ENCODE data around the gene MYO5A.

MYO5A gene

GRCh38 chr15:52283281-52283680 lies 245.4 kb downstream of the MYO5A start:
- in situ Hi-C loops (cut with MboI; ENCODE audit: low sequenced_read_pairs, unreplicated experiment), result no loop called here
- no peak for DNase-seq (ENCODE audit: low spot score)
- TF ChIP-seq, protein P1, sequence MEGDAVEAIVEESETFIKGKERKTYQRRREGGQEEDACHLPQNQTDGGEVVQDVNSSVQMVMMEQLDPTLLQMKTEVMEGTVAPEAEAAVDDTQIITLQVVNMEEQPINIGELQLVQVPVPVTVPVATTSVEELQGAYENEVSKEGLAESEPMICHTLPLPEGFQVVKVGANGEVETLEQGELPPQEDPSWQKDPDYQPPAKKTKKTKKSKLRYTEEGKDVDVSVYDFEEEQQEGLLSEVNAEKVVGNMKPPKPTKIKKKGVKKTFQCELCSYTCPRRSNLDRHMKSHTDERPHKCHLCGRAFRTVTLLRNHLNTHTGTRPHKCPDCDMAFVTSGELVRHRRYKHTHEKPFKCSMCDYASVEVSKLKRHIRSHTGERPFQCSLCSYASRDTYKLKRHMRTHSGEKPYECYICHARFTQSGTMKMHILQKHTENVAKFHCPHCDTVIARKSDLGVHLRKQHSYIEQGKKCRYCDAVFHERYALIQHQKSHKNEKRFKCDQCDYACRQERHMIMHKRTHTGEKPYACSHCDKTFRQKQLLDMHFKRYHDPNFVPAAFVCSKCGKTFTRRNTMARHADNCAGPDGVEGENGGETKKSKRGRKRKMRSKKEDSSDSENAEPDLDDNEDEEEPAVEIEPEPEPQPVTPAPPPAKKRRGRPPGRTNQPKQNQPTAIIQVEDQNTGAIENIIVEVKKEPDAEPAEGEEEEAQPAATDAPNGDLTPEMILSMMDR (IDR thresholded peaks at IDR 0.05; ENCODE audit: borderline replicate concordance, control extremely low read depth, extremely low read depth, insufficient read depth, missing control alignments), result no peak

DNA sequence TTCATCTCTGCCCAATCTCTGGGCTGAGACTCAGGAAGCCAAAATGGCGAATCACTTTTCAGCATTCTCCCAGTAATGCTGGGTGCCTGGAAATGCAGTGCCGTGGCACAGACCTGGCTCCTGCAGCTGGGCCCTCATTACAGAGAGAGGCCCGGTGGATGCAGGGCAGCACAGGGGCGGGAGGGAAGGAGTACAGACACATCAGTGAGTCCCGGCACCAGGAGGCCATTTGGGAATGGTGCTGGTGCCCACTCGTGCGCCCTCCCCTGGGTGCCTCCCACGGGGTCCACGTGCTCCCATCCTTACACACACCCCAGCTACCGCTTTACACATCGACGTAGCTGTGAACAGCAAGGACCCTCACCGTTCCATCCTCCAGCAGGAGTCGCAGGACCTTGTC lies 246.3 kb downstream of the MYO5A start:
- TF ChIP-seq, protein P1 (IDR thresholded peaks at IDR 0.05; ENCODE audit: borderline replicate concordance, control extremely low read depth, extremely low read depth, insufficient read depth, missing control alignments), result no peak
- in situ Hi-C loops (cut with MboI; ENCODE audit: low sequenced_read_pairs, unreplicated experiment), result no loop called here
- DNase-seq (ENCODE audit: low spot score), result no peak

- in situ Hi-C loops (cut with MboI; ENCODE audit: low sequenced_read_pairs, unreplicated experiment), result no loop called here
- no peak for DNase-seq (ENCODE audit: low spot score)
- TF ChIP-seq, protein P1 (IDR thresholded peaks at IDR 0.05; ENCODE audit: borderline replicate concordance, control extremely low read depth, extremely low read depth, insufficient read depth, missing control alignments), result no peak
These were observed 247.3 kb downstream of the MYO5A start for GRCh38 chr15:52281085-52282035.

- no peak for DNase-seq (ENCODE audit: low spot score)
- in situ Hi-C loops (cut with MboI; ENCODE audit: low sequenced_read_pairs, unreplicated experiment), result no loop called here
- TF ChIP-seq, protein P1 (IDR thresholded peaks at IDR 0.05; ENCODE audit: borderline replicate concordance, control extremely low read depth, extremely low read depth, insufficient read depth, missing control alignments), result no peak
These were observed 248.2 kb downstream of the MYO5A start for GRCh38 chr15:52280326-52281084.

DNA sequence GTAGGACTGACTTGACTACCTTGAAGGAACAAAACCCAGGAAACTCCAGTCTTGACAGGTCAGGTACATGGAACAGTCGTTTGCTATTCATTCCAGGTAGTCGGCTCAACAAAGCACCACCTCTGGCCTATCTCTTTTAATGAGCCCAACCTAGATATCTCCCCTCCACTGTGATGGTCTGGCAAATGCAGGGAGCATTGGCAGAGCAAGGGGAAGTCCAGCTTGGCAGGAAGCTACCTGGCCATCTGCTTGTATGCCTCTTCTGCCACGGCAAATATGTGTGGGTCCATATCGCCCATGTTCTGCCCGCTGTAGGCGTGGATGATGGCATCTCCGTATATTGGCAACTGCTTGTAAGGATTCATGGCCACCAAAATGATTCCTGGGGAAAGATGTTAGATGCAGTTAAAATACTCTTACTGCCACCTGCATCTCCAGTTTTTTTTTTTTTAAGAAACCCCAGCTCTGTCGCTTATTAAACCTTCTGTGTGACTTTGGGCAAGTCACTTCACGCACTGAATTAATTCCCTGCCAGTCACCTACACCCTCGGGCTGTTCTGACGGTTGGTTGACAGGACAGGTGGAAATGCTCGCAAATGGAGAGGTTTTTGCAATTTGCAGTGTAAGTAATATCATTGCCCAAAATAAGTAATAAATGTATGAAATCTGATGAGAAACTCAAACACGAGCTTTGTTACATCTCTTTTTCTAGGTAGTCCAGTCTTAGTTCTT lies 249.9 kb downstream of the MYO5A start:
- in situ Hi-C loops (cut with MboI; ENCODE audit: low sequenced_read_pairs, unreplicated experiment), result no loop called here
- TF ChIP-seq, protein P1 (IDR thresholded peaks at IDR 0.05; ENCODE audit: borderline replicate concordance, control extremely low read depth, extremely low read depth, insufficient read depth, missing control alignments), result no peak
- no peak for DNase-seq (ENCODE audit: low spot score)

GRCh38 chr15:52278135-52278534 lies 250.5 kb downstream of the MYO5A start:
- in situ Hi-C loops (cut with MboI; ENCODE audit: low sequenced_read_pairs, unreplicated experiment), result no loop called here
- TF ChIP-seq, protein P1 (IDR thresholded peaks at IDR 0.05; ENCODE audit: borderline replicate concordance, control extremely low read depth, extremely low read depth, insufficient read depth, missing control alignments), result no peak
- DNase-seq (ENCODE audit: low spot score), result no peak
